GM23248 (cell line): ENCODE data around the gene NEBL. TPM values are rescaled to one million over a fixed set of nuclear protein-coding genes. Genes with fewer than 3 reads are reported as not detected.

Experiments
- DNase-seq: peaks from one replicate; pipeline ENCODE4 v3.0.0-alpha.2; 2015
- H2AFZ ChIP-seq: fragments of 200-600 bp; sonication (generic); 2 replicates; pipeline ENCODE4 v1.6.1; 2016; ENCODE audit warnings: antibody characterized with exemption
- H3F3A ChIP-seq: fragments of 200-600 bp; sonication (generic); 2 replicates; pipeline ENCODE4 v1.6.1; 2016; ENCODE audit warnings: mild to moderate bottlenecking, antibody characterized with exemption, mixed run types; ENCODE audit not compliant: insufficient read depth
- H3K27ac ChIP-seq: fragments of 200-600 bp; sonication (generic); 2 replicates; pipeline ENCODE4 v1.5.1; 2016; ENCODE audit warnings: mild to moderate bottlenecking
- H3K27me3 ChIP-seq: fragments of 200-600 bp; sonication (generic); replicated peaks from 2 replicates; pipeline ENCODE4 v1.6.1; 2016; ENCODE audit warnings: mild to moderate bottlenecking; ENCODE audit not compliant: insufficient read depth
- H3K36me3 ChIP-seq: fragments of 200-600 bp; sonication (generic); 2 replicates; pipeline ENCODE4 v1.6.1; 2016; ENCODE audit warnings: low read depth, mild to moderate bottlenecking
- H3K4me1 ChIP-seq: fragments of 200-600 bp; sonication (generic); 2 replicates; pipeline ENCODE4 v1.6.1; 2016; ENCODE audit warnings: mild to moderate bottlenecking; ENCODE audit not compliant: insufficient read depth
- H3K4me2 ChIP-seq: fragments of 200-600 bp; sonication (generic); one replicate; pipeline ENCODE4 v1.6.1; 2016; ENCODE audit warnings: mild to moderate bottlenecking; ENCODE audit not compliant: unreplicated experiment
- H3K4me3 ChIP-seq: fragments of 200-600 bp; sonication (generic); 2 replicates; pipeline ENCODE4 v1.5.1; 2016; ENCODE audit warnings: mild to moderate bottlenecking
- H3K79me2 ChIP-seq: fragments of 200-600 bp; sonication (generic); 2 replicates; pipeline ENCODE4 v1.6.1; 2016; ENCODE audit warnings: mild to moderate bottlenecking; ENCODE audit not compliant: insufficient read depth
- H3K9ac ChIP-seq: fragments of 200-600 bp; sonication (generic); 2 replicates; pipeline ENCODE4 v1.6.1; 2016; ENCODE audit warnings: mild to moderate bottlenecking
- H3K9me2 ChIP-seq: fragments of 200-600 bp; sonication (generic); 2 replicates; pipeline ENCODE4 v1.6.1; 2016; ENCODE audit warnings: mixed run types, mild to moderate bottlenecking, moderate library complexity; ENCODE audit not compliant: insufficient read depth
- H3K9me3 ChIP-seq: fragments of 200-600 bp; sonication (generic); one replicate; pipeline ENCODE4 v1.6.1; 2017; ENCODE audit warnings: low read depth
- H4K20me1 ChIP-seq: fragments of 200-600 bp; sonication (generic); 2 replicates; pipeline ENCODE4 v1.6.0; 2016; ENCODE audit not compliant: insufficient read depth
- EZH2 ChIP-seq: fragments of 200-600 bp; sonication (generic); IDR thresholded peaks from 2 replicates; pipeline ENCODE4 v1.6.1; 2018; ENCODE audit warnings: antibody characterized with exemption, mild to moderate bottlenecking; ENCODE audit not compliant: insufficient read depth, poor library complexity, severe bottlenecking
- EZH2phosphoT487 ChIP-seq: fragments of 200-600 bp; sonication (generic); IDR thresholded peaks from 2 replicates; pipeline ENCODE4 v1.6.1; 2018; ENCODE audit warnings: antibody characterized with exemption, moderate library complexity, mild to moderate bottlenecking, low read depth; ENCODE audit not compliant: insufficient read depth
- WGBS, 2 experiments: methylation state at CpG; one replicate each; pipeline ENCODE4 v1.1.6; 2015 to 2017; ENCODE audit warnings: low lambda C conversion rate in 2 of 2, low coverage in 1 of 2; ENCODE audit errors: missing lambda C conversion rate in 2 of 2; 5-methylcytosine and 5-hydroxymethylcytosine counted together
- in situ Hi-C: fragments of 300-500 bp; cut with MboI; formaldehyde crosslinking; loops from 2 replicates; pipeline ENCODE4 v1.15.0; 2020
- polyA plus RNA-seq: library from polyadenylated mRNA; unstranded; fragments of >200 nt; fragmentation: Nextera tagmentation; extraction: Ambion mirVana; gene quantifications from 2 replicates; pipeline ENCODE4 v1.2.1, GENCODE V29; 2016
- total RNA-seq: library from RNA; depleted of rRNA; stranded (reverse); fragments of >200 nt; shearing (Covaris generic); gene quantifications from 2 replicates; pipeline ENCODE4 v1.2.3, GENCODE V29; 2014

Gene NEBL
- total and polyA plus RNA-seq, 2 experiments from 2014 or later: not detected

DNA sequence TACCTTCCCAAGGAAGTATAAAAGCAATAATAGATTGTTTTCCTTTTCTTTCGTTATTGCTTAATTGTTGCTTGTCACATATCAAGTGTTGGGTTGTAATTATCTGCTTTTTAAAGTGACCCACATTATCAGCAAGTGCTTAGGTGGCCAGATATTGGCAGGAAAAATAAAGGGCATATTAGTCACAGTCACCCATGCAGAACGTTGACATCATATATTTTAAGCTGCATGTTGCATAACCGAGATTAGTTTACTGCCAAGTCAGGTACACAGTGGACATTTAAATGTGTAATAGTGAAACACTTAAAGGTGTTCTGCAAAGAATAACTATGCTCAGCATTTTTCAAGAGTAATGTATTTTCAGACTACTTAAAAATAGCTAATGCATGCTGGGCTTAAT is 11.4 kb downstream of the NEBL start:
- H3K27ac ChIP-seq: no peak overlapping the region
- peaks cover 18% of the 10 kb centered on the region for H3K27me3 ChIP-seq
- no peaks in the 10 kb centered on the region for H3K79me2 ChIP-seq
- H3K4me3 ChIP-seq: no peak overlapping the region
- H4K20me1 ChIP-seq: no peaks in the 10 kb centered on the region
- H3K36me3 ChIP-seq: no peaks in the 10 kb centered on the region
- H3K9me2 ChIP-seq: no peaks in the 10 kb centered on the region
- H3K9ac ChIP-seq: no peak overlapping the region
- no peaks in the 10 kb centered on the region for H3F3A ChIP-seq
- no peak overlapping the region for H2AFZ ChIP-seq
- H3K4me1 ChIP-seq: no peaks in the 10 kb centered on the region
- H3K9me3 ChIP-seq: no peaks in the 10 kb centered on the region
- DNase-seq: no peak
- in situ Hi-C loops: no loop called here
- TF ChIP-seq EZH2: no peak
- TF ChIP-seq EZH2phosphoT487: no peak
- H3K4me2 ChIP-seq: no peak overlapping the region
- WGBS, 2 experiments: 56 to 62% methylated on average over 3 of the region's 3 CpGs

GRCh38 chr10:20883552-20883951 is 13.6 kb downstream of the NEBL start:
- DNase-seq: no peak
- Histone ChIP-seq H3K4me2 (no peak overlapping the region), H3K4me1 (no peaks in the 10 kb centered on the region), H3K9ac (no peak overlapping the region), H3K9me2 (no peaks in the 10 kb centered on the region), H3K27me3 (peaks cover 17% of the 10 kb centered on the region), H3K9me3 (no peaks in the 10 kb centered on the region), H3K27ac (no peak overlapping the region), H3K79me2 (no peaks in the 10 kb centered on the region), H3K36me3 (no peaks in the 10 kb centered on the region), H4K20me1 (no peaks in the 10 kb centered on the region), H3F3A (no peaks in the 10 kb centered on the region), H2AFZ (no peak overlapping the region), H3K4me3 (no peak overlapping the region)
- in situ Hi-C loops: no loop called here
- TF ChIP-seq EZH2phosphoT487: no peak
- WGBS, 2 experiments: 79 to 83% methylated on average over 2 of the region's 2 CpGs

DNA sequence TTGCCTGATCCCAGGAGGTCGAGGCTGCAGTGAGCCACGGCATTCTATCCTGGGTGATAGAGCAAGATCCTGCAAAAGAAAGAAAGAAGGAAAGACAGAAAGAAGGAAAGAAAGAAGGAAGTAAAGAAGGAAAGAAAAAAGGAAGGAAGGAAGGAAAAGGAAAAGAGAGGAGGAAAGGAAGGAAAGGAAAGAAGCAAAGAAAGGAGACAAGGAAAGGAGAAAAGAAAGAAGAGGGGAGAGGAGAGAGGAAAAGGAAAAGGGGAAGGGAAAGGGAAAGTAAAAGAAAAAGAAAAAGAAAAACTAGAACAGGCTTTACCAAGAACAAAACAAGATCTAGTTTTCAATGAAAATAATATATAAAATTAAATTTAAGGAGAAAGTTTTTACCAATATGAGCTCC is 15.0 kb downstream of the NEBL start:
- in situ Hi-C loops: no loop called here
- 36 to 52% methylated on average over 2 of the region's 2 CpGs for WGBS, 2 experiments

DNA sequence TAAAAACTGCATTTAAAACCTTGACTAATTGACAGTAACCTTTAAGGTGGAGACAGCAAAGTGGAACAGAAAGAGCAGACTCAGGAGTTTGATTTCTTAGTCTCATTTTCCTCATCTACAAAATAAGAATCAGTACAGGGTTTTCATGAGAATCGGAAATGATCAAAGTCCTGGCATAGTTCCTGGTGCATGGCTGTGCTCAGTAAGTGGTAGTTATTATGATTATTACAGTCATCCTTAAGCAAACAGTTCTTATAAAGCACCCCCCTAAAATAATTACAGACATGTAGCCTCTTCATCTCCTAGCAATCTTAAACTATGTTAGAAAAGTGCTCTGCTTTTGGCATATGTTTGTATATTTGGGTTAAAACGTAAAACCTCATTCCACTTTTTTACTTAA is 18.0 kb downstream of the NEBL start:
- Histone ChIP-seq H3K79me2 (no peaks in the 10 kb centered on the region), H3K9me2 (no peaks in the 10 kb centered on the region), H3K9me3 (no peaks in the 10 kb centered on the region), H3F3A (no peaks in the 10 kb centered on the region), H3K27ac (no peak overlapping the region), H2AFZ (no peak overlapping the region), H4K20me1 (no peaks in the 10 kb centered on the region), H3K36me3 (no peaks in the 10 kb centered on the region), H3K4me2 (no peak overlapping the region), H3K4me1 (no peaks in the 10 kb centered on the region), H3K9ac (no peak overlapping the region), H3K4me3 (no peak overlapping the region), H3K27me3 (no peaks in the 10 kb centered on the region)
- in situ Hi-C loops: no loop called here
- DNase-seq: no peak
- no peak for TF ChIP-seq EZH2
- TF ChIP-seq EZH2phosphoT487: no peak
- 73 to 82% methylated on average over 2 of the region's 2 CpGs for WGBS, 2 experiments

More for the DNA sequence above, 15.0 kb downstream of the NEBL start:
- H3K4me2 ChIP-seq: no peak overlapping the region
- peaks cover 10% of the 10 kb centered on the region; the same call in 1 of the 2 replicates for H3K27me3 ChIP-seq
- H2AFZ ChIP-seq: no peak overlapping the region
- no peaks in the 10 kb centered on the region for H3K4me1 ChIP-seq
- no peaks in the 10 kb centered on the region for H3F3A ChIP-seq
- H3K36me3 ChIP-seq: no peaks in the 10 kb centered on the region
- TF ChIP-seq EZH2 (no peak), EZH2phosphoT487 (no peak)
- H3K9ac ChIP-seq: no peak overlapping the region
- H3K79me2 ChIP-seq: no peaks in the 10 kb centered on the region
- H3K4me3 ChIP-seq: no peak overlapping the region
- H3K27ac ChIP-seq: no peak overlapping the region
- H3K9me2 ChIP-seq: no peaks in the 10 kb centered on the region
- no peaks in the 10 kb centered on the region for H4K20me1 ChIP-seq
- DNase-seq: no peak
- no peaks in the 10 kb centered on the region for H3K9me3 ChIP-seq
